ENCODE results near the gene MCEMP1. TPM values are rescaled to one million over a fixed set of nuclear protein-coding genes. Genes with fewer than 3 reads are reported as not detected.

MCEMP1 gene
- total and polyA plus RNA-seq, 2 experiments from 2014 or later: not detected

DNA sequence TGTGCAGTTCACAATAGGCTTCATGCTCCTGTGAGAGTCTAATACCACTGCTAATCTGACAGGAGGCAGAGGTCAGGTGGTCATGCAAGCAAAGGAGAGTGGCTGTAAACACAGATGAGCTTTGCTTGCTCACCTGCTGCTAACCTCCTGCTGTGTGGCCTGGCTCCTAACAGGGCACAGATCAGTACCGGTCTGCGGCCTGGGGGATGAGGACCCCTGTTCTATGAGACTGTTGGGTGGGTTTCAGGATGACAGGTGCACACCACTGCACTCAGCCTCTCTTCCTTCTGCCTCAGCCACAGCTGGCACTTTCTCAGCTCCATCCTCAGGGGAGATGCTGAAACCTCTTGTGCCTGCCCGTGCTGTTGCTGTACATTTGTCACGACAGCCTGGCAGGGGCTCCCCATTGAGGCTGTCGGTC, 45.4 kb downstream of the MCEMP1 start:
- no peak overlapping the region for H3K4me2 ChIP-seq

DNA sequence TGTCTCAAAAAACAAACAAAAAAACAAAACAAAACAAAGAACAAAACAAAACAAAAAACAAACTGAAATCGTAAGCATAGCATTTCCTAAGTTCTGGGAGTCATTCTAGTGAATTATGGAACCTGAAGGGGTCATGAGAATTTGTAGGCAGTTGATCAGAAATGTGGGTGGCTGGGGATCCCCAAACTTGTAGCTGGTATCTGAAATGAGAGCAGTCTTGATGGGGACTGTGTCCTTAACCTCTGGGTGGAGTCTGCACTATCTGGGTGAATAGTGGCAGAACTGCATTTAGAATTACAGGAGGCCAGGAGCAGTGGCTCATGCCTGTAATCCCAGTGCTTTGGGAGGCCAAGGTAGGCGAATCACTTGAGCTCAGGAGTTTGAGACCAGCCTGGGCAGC, 48.9 kb downstream of the MCEMP1 start:
- H3K79me2 ChIP-seq (replicated peaks; ENCODE audit: insufficient read depth): no peaks in the 10 kb centered on the region
- H2AFZ ChIP-seq: no peak overlapping the region
- no peaks in the 10 kb centered on the region for H3F3A ChIP-seq (replicated peaks; ENCODE audit: low read depth)
- no peaks in the 10 kb centered on the region for H3K36me3 ChIP-seq (ENCODE audit: insufficient read depth)
- no peak overlapping the region for H3K4me3 ChIP-seq
- H3K27ac ChIP-seq (ENCODE audit: low read depth): no peak overlapping the region
- Mint-ChIP-seq H3K9me3 (peaks cover 2% of the 10 kb centered on the region; the same call in 1 of the 3 replicates), H3K4me1 (peaks cover 12% of the 10 kb centered on the region), H3K27me3 (ENCODE audit: insufficient read depth, low read depth, poor library complexity) (peaks cover 28% of the 10 kb centered on the region), H3K36me3 (ENCODE audit: low read depth) (no peaks in the 10 kb centered on the region), H3K4me3 (no peak overlapping the region), H3K27ac (no peak overlapping the region)
- no peak for ATAC-seq
- peaks cover 38% of the 10 kb centered on the region for H3K27me3 ChIP-seq (ENCODE audit: insufficient read depth)
- no peak for DNase-seq (ENCODE audit: low spot score)
- TF ChIP-seq ZNF331 (CRISPR knock-in tag; IDR thresholded peaks at IDR 0.05; ENCODE audit: low read depth): no peak
- TF ChIP-seq, protein P1, sequence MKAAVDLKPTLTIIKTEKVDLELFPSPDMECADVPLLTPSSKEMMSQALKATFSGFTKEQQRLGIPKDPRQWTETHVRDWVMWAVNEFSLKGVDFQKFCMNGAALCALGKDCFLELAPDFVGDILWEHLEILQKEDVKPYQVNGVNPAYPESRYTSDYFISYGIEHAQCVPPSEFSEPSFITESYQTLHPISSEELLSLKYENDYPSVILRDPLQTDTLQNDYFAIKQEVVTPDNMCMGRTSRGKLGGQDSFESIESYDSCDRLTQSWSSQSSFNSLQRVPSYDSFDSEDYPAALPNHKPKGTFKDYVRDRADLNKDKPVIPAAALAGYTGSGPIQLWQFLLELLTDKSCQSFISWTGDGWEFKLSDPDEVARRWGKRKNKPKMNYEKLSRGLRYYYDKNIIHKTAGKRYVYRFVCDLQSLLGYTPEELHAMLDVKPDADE (IDR thresholded peaks at IDR 0.05): no peak
- TF ChIP-seq, protein P2, sequence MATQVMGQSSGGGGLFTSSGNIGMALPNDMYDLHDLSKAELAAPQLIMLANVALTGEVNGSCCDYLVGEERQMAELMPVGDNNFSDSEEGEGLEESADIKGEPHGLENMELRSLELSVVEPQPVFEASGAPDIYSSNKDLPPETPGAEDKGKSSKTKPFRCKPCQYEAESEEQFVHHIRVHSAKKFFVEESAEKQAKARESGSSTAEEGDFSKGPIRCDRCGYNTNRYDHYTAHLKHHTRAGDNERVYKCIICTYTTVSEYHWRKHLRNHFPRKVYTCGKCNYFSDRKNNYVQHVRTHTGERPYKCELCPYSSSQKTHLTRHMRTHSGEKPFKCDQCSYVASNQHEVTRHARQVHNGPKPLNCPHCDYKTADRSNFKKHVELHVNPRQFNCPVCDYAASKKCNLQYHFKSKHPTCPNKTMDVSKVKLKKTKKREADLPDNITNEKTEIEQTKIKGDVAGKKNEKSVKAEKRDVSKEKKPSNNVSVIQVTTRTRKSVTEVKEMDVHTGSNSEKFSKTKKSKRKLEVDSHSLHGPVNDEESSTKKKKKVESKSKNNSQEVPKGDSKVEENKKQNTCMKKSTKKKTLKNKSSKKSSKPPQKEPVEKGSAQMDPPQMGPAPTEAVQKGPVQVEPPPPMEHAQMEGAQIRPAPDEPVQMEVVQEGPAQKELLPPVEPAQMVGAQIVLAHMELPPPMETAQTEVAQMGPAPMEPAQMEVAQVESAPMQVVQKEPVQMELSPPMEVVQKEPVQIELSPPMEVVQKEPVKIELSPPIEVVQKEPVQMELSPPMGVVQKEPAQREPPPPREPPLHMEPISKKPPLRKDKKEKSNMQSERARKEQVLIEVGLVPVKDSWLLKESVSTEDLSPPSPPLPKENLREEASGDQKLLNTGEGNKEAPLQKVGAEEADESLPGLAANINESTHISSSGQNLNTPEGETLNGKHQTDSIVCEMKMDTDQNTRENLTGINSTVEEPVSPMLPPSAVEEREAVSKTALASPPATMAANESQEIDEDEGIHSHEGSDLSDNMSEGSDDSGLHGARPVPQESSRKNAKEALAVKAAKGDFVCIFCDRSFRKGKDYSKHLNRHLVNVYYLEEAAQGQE (IDR thresholded peaks at IDR 0.05; ENCODE audit: unreplicated experiment): no peak
- H4K20me1 ChIP-seq (replicated peaks; ENCODE audit: insufficient read depth): no peaks in the 10 kb centered on the region
- no peak overlapping the region for H3K4me2 ChIP-seq
- no peaks in the 10 kb centered on the region for H3K9me2 ChIP-seq (ENCODE audit: insufficient read depth)
- peaks cover 5% of the 10 kb centered on the region; the same call in 1 of the 2 replicates for H3K4me1 ChIP-seq (ENCODE audit: insufficient read depth)

More for the DNA sequence above, 45.4 kb downstream of the MCEMP1 start:
- peaks cover 3% of the 10 kb centered on the region; the same call in 1 of the 2 replicates for H3K27me3 ChIP-seq (ENCODE audit: insufficient read depth)
- H3K79me2 ChIP-seq (replicated peaks; ENCODE audit: insufficient read depth): no peaks in the 10 kb centered on the region
- H3K27ac ChIP-seq (ENCODE audit: low read depth): no peak overlapping the region
- H3K36me3 ChIP-seq (ENCODE audit: insufficient read depth): no peaks in the 10 kb centered on the region
- Mint-ChIP-seq H3K27me3 (ENCODE audit: insufficient read depth, low read depth, poor library complexity) (peaks cover 5% of the 10 kb centered on the region), H3K9me3 (peaks cover 2% of the 10 kb centered on the region; the same call in 1 of the 3 replicates), H3K4me3 (no peak overlapping the region), H3K4me1 (no peaks in the 10 kb centered on the region), H3K27ac (no peak overlapping the region), H3K36me3 (ENCODE audit: low read depth) (no peaks in the 10 kb centered on the region)
- no peaks in the 10 kb centered on the region for H4K20me1 ChIP-seq (replicated peaks; ENCODE audit: insufficient read depth)
- no peak overlapping the region for H3K4me3 ChIP-seq
- DNase-seq (ENCODE audit: low spot score): no peak
- H2AFZ ChIP-seq: no peak overlapping the region
- no peak for ATAC-seq
- no peaks in the 10 kb centered on the region for H3K4me1 ChIP-seq (ENCODE audit: insufficient read depth)
- TF ChIP-seq, protein P3, sequence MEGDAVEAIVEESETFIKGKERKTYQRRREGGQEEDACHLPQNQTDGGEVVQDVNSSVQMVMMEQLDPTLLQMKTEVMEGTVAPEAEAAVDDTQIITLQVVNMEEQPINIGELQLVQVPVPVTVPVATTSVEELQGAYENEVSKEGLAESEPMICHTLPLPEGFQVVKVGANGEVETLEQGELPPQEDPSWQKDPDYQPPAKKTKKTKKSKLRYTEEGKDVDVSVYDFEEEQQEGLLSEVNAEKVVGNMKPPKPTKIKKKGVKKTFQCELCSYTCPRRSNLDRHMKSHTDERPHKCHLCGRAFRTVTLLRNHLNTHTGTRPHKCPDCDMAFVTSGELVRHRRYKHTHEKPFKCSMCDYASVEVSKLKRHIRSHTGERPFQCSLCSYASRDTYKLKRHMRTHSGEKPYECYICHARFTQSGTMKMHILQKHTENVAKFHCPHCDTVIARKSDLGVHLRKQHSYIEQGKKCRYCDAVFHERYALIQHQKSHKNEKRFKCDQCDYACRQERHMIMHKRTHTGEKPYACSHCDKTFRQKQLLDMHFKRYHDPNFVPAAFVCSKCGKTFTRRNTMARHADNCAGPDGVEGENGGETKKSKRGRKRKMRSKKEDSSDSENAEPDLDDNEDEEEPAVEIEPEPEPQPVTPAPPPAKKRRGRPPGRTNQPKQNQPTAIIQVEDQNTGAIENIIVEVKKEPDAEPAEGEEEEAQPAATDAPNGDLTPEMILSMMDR (conservative IDR thresholded peaks at IDR 0.05; ENCODE audit: low read depth in 2 of 2): no peak
- no peak for TF ChIP-seq POLR2AphosphoS5 (IDR thresholded peaks at IDR 0.05; ENCODE audit: low read depth)
- no peaks in the 10 kb centered on the region for H3F3A ChIP-seq (replicated peaks; ENCODE audit: low read depth)
- H3K9me2 ChIP-seq (ENCODE audit: insufficient read depth): no peaks in the 10 kb centered on the region

Data from GM23338 (cell line).